GM23338 (cell line): ENCODE results near the gene RXFP1. TPM values are rescaled to one million over a fixed set of nuclear protein-coding genes. Genes with fewer than 3 reads are reported as not detected.
A peak's percentile ranks its signal among the peaks of the same experiment; 100 is the strongest.

Experiments
- ATAC-seq: fragments of 200-7000 bp; cut with Tn5 transposase; 3 replicates; pipeline ENCODE4 v1.9.1; 2020
- DNase-seq: peaks from one replicate; pipeline ENCODE4 v3.0.0-alpha.2; 2015; ENCODE audit warnings: low spot score
- H2AFZ ChIP-seq: fragments of 200-600 bp; sonication (generic); 2 replicates; pipeline ENCODE4 v1.8.0; 2016; ENCODE audit warnings: antibody characterized with exemption, mild to moderate bottlenecking, moderate library complexity
- H3F3A ChIP-seq: fragments of 200-600 bp; sonication (generic); replicated peaks from 2 replicates; pipeline ENCODE4 v1.8.0; 2017; ENCODE audit warnings: antibody characterized with exemption, mixed run types, low read depth
- H3K27ac ChIP-seq: fragments of 200-600 bp; sonication (generic); 2 replicates; pipeline ENCODE4 v1.6.1; 2016; ENCODE audit warnings: low read depth
- H3K27me3 ChIP-seq: fragments of 200-600 bp; sonication (generic); 2 replicates; pipeline ENCODE4 v1.8.0; 2016; ENCODE audit warnings: mild to moderate bottlenecking, mixed run types, moderate library complexity; ENCODE audit not compliant: insufficient read depth
- H3K36me3 ChIP-seq: fragments of 200-600 bp; sonication (generic); 2 replicates; pipeline ENCODE4 v1.8.0; 2016; ENCODE audit warnings: mild to moderate bottlenecking; ENCODE audit not compliant: insufficient read depth
- H3K4me1 ChIP-seq: fragments of 200-600 bp; sonication (generic); 2 replicates; pipeline ENCODE4 v1.8.0; 2016; ENCODE audit warnings: mild to moderate bottlenecking, moderate library complexity; ENCODE audit not compliant: insufficient read depth
- H3K4me2 ChIP-seq: fragments of 200-600 bp; sonication (generic); 2 replicates; pipeline ENCODE4 v1.7.1; 2017; ENCODE audit warnings: mixed run types
- H3K4me3 ChIP-seq: fragments of 200-600 bp; sonication (generic); 2 replicates; pipeline ENCODE4 v1.6.1; 2016; ENCODE audit warnings: mixed run types
- H3K79me2 ChIP-seq: fragments of 200-600 bp; sonication (generic); replicated peaks from 2 replicates; pipeline ENCODE4 v1.8.0; 2017; ENCODE audit warnings: mild to moderate bottlenecking; ENCODE audit not compliant: insufficient read depth
- H3K9me2 ChIP-seq: fragments of 200-600 bp; sonication (generic); 2 replicates; pipeline ENCODE4 v1.8.0; 2017; ENCODE audit not compliant: insufficient read depth
- H4K20me1 ChIP-seq: fragments of 200-600 bp; sonication (generic); replicated peaks from 2 replicates; pipeline ENCODE4 v1.8.0; 2017; ENCODE audit warnings: mild to moderate bottlenecking; ENCODE audit not compliant: insufficient read depth
- H3K27ac Mint-ChIP-seq: 2 replicates; pipeline ENCODE4 v1.8.0; 2020; ENCODE audit warnings: inconsistent platforms, mild to moderate bottlenecking, moderate library complexity, mixed read lengths
- H3K27me3 Mint-ChIP-seq: 3 replicates; pipeline ENCODE4 v1.8.0; 2022; ENCODE audit warnings: low read depth, mild to moderate bottlenecking, moderate library complexity, mixed read lengths, inconsistent platforms; ENCODE audit not compliant: insufficient read depth, poor library complexity
- H3K36me3 Mint-ChIP-seq: 3 replicates; pipeline ENCODE4 v1.8.0; 2021; ENCODE audit warnings: low read depth, mild to moderate bottlenecking, inconsistent platforms, moderate library complexity, mixed read lengths
- H3K4me1 Mint-ChIP-seq: 3 replicates; pipeline ENCODE4 v1.8.0; 2020; ENCODE audit warnings: mild to moderate bottlenecking, inconsistent platforms, mixed read lengths
- H3K4me3 Mint-ChIP-seq: 3 replicates; pipeline ENCODE4 v1.8.0; 2021; ENCODE audit warnings: moderate library complexity, mild to moderate bottlenecking, inconsistent platforms, mixed read lengths
- H3K9me3 Mint-ChIP-seq: 3 replicates; pipeline ENCODE4 v1.8.0; 2020; ENCODE audit warnings: moderate library complexity, mild to moderate bottlenecking, inconsistent platforms, mixed read lengths
- CREB1 ChIP-seq: fragments of 250-450 bp; sonication (Bioruptor Pico); IDR thresholded peaks from 2 replicates; pipeline ENCODE4 v1.5.0; 2020; ENCODE audit warnings: low read depth, mild to moderate bottlenecking, moderate library complexity
- EZH2phosphoT487 ChIP-seq: fragments of 200-600 bp; sonication (generic); IDR thresholded peaks from one replicate; pipeline ENCODE4 v1.8.1; 2018; ENCODE audit warnings: antibody characterized with exemption; ENCODE audit not compliant: unreplicated experiment
- JUNB ChIP-seq: IDR thresholded peaks from one replicate; pipeline ENCODE4 v1.6.1; 2016; ENCODE audit warnings: antibody characterized with exemption; ENCODE audit not compliant: unreplicated experiment
- NANOG ChIP-seq: IDR thresholded peaks from 2 replicates; pipeline ENCODE4 v1.6.1; 2016; ENCODE audit warnings: antibody characterized with exemption, borderline replicate concordance
- POLR2AphosphoS5 ChIP-seq: IDR thresholded peaks from 2 replicates; pipeline ENCODE4 v1.6.1; 2016; ENCODE audit warnings: antibody characterized with exemption, low read depth
- STAT1 ChIP-seq: IDR thresholded peaks from one replicate; pipeline ENCODE4 v1.6.1; 2016; ENCODE audit warnings: antibody characterized with exemption; ENCODE audit not compliant: unreplicated experiment
- ZNF114 ChIP-seq: fragments of 250-450 bp; sonication (Bioruptor Pico); IDR thresholded peaks from 2 replicates; pipeline ENCODE4 v1.5.0; 2020; ENCODE audit warnings: mild to moderate bottlenecking, moderate library complexity
- ZNF331 ChIP-seq: fragments of 250-450 bp; sonication (Bioruptor Pico); IDR thresholded peaks from 2 replicates; pipeline ENCODE4 v1.5.0; 2020; ENCODE audit warnings: low read depth, mild to moderate bottlenecking, moderate library complexity
- polyA plus RNA-seq: library from polyadenylated mRNA; unstranded; fragments of >200 nt; fragmentation: Nextera tagmentation; extraction: Ambion mirVana; gene quantifications from 2 replicates; pipeline ENCODE4 v1.2.1, GENCODE V29; 2016
- total RNA-seq: library from RNA; depleted of rRNA; stranded (reverse); fragments of >200 nt; shearing (Covaris generic); gene quantifications from 2 replicates; pipeline ENCODE4 v1.2.3, GENCODE V29; 2014
- TF ChIP-seq, protein P1 (sequence below): fragments of 250-450 bp; sonication (Bioruptor Pico); IDR thresholded peaks from 2 replicates; pipeline ENCODE4 v1.5.0; 2020; ENCODE audit warnings: mild to moderate bottlenecking, moderate library complexity
- TF ChIP-seq, protein P2 (sequence below): IDR thresholded peaks from 2 replicates; pipeline ENCODE4 v1.6.1; 2016; ENCODE audit warnings: antibody characterized with exemption
- TF ChIP-seq, protein P3 (sequence below): IDR thresholded peaks from one replicate; pipeline ENCODE4 v1.6.1; 2018; ENCODE audit warnings: antibody characterized with exemption; ENCODE audit not compliant: unreplicated experiment

Gene RXFP1
- total and polyA plus RNA-seq, 2 experiments from 2014 or later = 0.63 TPM; not detected in 1

DNA sequence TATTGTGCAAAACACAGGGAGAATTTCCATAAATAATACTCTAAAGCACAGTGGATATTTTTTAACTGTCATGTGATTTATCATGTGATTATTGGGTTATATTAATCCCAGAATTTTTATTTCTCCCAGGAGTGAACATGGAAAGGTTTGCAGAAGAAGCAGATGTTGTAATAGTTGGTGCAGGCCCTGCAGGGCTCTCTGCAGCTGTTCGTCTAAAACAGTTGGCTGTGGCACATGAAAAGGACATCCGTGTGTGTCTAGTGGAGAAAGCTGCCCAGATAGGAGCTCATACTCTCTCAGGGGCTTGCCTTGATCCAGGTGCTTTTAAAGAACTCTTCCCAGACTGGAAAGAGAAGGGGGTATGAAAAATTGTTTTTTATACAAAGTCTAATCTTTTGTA lies 160.4 kb downstream of the RXFP1 start (continued):
- TF ChIP-seq, protein P1, sequence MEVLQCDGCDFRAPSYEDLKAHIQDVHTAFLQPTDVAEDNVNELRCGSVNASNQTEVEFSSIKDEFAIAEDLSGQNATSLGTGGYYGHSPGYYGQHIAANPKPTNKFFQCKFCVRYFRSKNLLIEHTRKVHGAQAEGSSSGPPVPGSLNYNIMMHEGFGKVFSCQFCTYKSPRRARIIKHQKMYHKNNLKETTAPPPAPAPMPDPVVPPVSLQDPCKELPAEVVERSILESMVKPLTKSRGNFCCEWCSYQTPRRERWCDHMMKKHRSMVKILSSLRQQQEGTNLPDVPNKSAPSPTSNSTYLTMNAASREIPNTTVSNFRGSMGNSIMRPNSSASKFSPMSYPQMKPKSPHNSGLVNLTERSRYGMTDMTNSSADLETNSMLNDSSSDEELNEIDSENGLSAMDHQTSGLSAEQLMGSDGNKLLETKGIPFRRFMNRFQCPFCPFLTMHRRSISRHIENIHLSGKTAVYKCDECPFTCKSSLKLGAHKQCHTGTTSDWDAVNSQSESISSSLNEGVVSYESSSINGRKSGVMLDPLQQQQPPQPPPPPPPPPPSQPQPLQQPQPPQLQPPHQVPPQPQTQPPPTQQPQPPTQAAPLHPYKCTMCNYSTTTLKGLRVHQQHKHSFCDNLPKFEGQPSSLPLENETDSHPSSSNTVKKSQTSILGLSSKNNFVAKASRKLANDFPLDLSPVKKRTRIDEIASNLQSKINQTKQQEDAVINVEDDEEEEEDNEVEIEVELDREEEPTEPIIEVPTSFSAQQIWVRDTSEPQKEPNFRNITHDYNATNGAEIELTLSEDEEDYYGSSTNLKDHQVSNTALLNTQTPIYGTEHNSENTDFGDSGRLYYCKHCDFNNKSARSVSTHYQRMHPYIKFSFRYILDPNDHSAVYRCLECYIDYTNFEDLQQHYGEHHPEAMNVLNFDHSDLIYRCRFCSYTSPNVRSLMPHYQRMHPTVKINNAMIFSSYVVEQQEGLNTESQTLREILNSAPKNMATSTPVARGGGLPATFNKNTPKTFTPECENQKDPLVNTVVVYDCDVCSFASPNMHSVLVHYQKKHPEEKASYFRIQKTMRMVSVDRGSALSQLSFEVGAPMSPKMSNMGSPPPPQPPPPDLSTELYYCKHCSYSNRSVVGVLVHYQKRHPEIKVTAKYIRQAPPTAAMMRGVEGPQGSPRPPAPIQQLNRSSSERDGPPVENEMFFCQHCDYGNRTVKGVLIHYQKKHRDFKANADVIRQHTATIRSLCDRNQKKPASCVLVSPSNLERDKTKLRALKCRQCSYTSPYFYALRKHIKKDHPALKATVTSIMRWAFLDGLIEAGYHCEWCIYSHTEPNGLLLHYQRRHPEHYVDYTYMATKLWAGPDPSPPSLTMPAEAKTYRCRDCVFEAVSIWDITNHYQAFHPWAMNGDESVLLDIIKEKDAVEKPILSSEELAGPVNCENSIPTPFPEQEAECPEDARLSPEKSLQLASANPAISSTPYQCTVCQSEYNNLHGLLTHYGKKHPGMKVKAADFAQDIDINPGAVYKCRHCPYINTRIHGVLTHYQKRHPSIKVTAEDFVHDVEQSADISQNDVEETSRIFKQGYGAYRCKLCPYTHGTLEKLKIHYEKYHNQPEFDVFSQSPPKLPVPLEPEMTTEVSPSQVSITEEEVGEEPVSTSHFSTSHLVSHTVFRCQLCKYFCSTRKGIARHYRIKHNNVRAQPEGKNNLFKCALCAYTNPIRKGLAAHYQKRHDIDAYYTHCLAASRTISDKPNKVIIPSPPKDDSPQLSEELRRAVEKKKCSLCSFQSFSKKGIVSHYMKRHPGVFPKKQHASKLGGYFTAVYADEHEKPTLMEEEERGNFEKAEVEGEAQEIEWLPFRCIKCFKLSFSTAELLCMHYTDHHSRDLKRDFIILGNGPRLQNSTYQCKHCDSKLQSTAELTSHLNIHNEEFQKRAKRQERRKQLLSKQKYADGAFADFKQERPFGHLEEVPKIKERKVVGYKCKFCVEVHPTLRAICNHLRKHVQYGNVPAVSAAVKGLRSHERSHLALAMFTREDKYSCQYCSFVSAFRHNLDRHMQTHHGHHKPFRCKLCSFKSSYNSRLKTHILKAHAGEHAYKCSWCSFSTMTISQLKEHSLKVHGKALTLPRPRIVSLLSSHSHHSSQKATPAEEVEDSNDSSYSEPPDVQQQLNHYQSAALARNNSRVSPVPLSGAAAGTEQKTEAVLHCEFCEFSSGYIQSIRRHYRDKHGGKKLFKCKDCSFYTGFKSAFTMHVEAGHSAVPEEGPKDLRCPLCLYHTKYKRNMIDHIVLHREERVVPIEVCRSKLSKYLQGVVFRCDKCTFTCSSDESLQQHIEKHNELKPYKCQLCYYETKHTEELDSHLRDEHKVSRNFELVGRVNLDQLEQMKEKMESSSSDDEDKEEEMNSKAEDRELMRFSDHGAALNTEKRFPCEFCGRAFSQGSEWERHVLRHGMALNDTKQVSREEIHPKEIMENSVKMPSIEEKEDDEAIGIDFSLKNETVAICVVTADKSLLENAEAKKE (CRISPR knock-in tag) = no peak
- TF ChIP-seq, protein P2, sequence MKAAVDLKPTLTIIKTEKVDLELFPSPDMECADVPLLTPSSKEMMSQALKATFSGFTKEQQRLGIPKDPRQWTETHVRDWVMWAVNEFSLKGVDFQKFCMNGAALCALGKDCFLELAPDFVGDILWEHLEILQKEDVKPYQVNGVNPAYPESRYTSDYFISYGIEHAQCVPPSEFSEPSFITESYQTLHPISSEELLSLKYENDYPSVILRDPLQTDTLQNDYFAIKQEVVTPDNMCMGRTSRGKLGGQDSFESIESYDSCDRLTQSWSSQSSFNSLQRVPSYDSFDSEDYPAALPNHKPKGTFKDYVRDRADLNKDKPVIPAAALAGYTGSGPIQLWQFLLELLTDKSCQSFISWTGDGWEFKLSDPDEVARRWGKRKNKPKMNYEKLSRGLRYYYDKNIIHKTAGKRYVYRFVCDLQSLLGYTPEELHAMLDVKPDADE = no peak
- TF ChIP-seq CREB1 = no peak

DNA sequence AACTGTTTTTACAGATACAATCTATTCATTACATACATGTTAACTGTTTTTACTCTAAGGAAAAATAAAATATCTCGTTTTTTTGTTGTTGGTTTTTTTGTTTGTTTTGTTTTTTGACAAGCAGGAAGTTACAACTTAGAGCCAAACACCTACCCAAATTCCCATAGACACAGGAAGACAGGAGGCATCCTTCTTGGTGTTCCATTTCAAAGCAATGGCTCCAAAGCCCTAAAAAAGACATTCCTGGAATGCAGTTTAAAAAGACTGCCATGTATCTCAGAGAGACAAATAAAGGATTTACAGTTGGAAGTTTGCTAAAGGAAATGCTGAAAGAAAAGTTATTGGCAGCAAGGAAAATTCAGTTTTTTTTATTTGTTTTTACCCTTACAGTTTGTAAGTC lies 167.1 kb downstream of the RXFP1 start:
- Histone ChIP-seq H3K4me2 (peak overlapping the region; percentile 14; the same call in 1 of the 2 replicates), H3K4me1 (peaks cover 14% of the 10 kb centered on the region; the same call in 1 of the 2 replicates), H3K27me3 (no peaks in the 10 kb centered on the region), H3F3A (no peaks in the 10 kb centered on the region), H3K36me3 (no peaks in the 10 kb centered on the region), H3K9me2 (no peaks in the 10 kb centered on the region), H3K27ac (peak overlapping the region; percentile 27; the same call in 1 of the 2 replicates), H3K4me3 (no peak overlapping the region), H4K20me1 (no peaks in the 10 kb centered on the region), H3K79me2 (no peaks in the 10 kb centered on the region), H2AFZ (no peak overlapping the region)
- Mint-ChIP-seq H3K4me1 (peaks cover 20% of the 10 kb centered on the region; the same call in 2 of the 3 replicates), H3K27me3 (peaks cover 4% of the 10 kb centered on the region), H3K27ac (no peak overlapping the region; the same call in 1 of the 2 replicates), H3K36me3 (no peaks in the 10 kb centered on the region), H3K4me3 (no peak overlapping the region), H3K9me3 (no peaks in the 10 kb centered on the region)
- ATAC-seq = no peak; the same call in 2 of the 3 replicates
- DNase-seq = peak; percentile 61
- TF ChIP-seq CREB1 (no peak), STAT1 (no peak), ZNF331 (no peak), NANOG (no peak), EZH2phosphoT487 (no peak), ZNF114 (CRISPR knock-in tag) (no peak), JUNB (no peak), POLR2AphosphoS5 (no peak)
- TF ChIP-seq, protein P3, sequence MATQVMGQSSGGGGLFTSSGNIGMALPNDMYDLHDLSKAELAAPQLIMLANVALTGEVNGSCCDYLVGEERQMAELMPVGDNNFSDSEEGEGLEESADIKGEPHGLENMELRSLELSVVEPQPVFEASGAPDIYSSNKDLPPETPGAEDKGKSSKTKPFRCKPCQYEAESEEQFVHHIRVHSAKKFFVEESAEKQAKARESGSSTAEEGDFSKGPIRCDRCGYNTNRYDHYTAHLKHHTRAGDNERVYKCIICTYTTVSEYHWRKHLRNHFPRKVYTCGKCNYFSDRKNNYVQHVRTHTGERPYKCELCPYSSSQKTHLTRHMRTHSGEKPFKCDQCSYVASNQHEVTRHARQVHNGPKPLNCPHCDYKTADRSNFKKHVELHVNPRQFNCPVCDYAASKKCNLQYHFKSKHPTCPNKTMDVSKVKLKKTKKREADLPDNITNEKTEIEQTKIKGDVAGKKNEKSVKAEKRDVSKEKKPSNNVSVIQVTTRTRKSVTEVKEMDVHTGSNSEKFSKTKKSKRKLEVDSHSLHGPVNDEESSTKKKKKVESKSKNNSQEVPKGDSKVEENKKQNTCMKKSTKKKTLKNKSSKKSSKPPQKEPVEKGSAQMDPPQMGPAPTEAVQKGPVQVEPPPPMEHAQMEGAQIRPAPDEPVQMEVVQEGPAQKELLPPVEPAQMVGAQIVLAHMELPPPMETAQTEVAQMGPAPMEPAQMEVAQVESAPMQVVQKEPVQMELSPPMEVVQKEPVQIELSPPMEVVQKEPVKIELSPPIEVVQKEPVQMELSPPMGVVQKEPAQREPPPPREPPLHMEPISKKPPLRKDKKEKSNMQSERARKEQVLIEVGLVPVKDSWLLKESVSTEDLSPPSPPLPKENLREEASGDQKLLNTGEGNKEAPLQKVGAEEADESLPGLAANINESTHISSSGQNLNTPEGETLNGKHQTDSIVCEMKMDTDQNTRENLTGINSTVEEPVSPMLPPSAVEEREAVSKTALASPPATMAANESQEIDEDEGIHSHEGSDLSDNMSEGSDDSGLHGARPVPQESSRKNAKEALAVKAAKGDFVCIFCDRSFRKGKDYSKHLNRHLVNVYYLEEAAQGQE = no peak
- TF ChIP-seq, protein P2 = no peak
